Loucy (cell line): ENCODE measurements around the gene SPRYD7.

Experiments used
- H2AFZ ChIP-seq: fragments of 200-600 bp; sonication (generic); 2 replicates; pipeline ENCODE4 v1.6.0; 2016; ENCODE audit warnings: antibody characterized with exemption, mild to moderate bottlenecking, low read length, moderate library complexity
- H3F3A ChIP-seq: fragments of 200-600 bp; 2 replicates; pipeline ENCODE4 v1.6.0; 2016; ENCODE audit warnings: antibody characterized with exemption, low read depth, mild to moderate bottlenecking
- H3K27me3 ChIP-seq: fragments of 200-600 bp; sonication (generic); 2 replicates; pipeline ENCODE4 v1.6.1; 2014; ENCODE audit warnings: low read length, mild to moderate bottlenecking; ENCODE audit not compliant: insufficient read depth, poor library complexity, severe bottlenecking
- H3K36me3 ChIP-seq: fragments of 200-600 bp; sonication (generic); 2 replicates; pipeline ENCODE4 v1.6.1; 2016; ENCODE audit warnings: low read length; ENCODE audit not compliant: insufficient read depth
- H3K4me1 ChIP-seq: fragments of 200-600 bp; sonication (generic); 2 replicates; pipeline ENCODE4 v1.5.1; 2014; ENCODE audit warnings: low read length, mild to moderate bottlenecking; ENCODE audit not compliant: insufficient read depth, poor library complexity, severe bottlenecking
- H3K4me2 ChIP-seq: fragments of 200-600 bp; sonication (generic); 2 replicates; pipeline ENCODE4 v1.6.0; 2014; ENCODE audit warnings: antibody characterized with exemption, low read length, low read depth, mild to moderate bottlenecking; ENCODE audit not compliant: poor library complexity, severe bottlenecking
- H3K4me3 ChIP-seq: fragments of 200-600 bp; sonication (generic); 2 replicates; pipeline ENCODE4 v1.5.1; 2014; ENCODE audit warnings: low read length, mild to moderate bottlenecking, mixed read lengths; ENCODE audit not compliant: poor library complexity, severe bottlenecking
- H3K79me2 ChIP-seq: fragments of 200-600 bp; sonication (generic); 2 replicates; pipeline ENCODE4 v1.6.1; 2014; ENCODE audit warnings: low read length; ENCODE audit not compliant: insufficient read depth
- H3K9ac ChIP-seq: fragments of 200-600 bp; sonication (generic); 2 replicates; pipeline ENCODE4 v1.6.0; 2014; ENCODE audit warnings: mild to moderate bottlenecking, low read depth, low read length, moderate library complexity; ENCODE audit not compliant: poor library complexity, severe bottlenecking
- H3K9me2 ChIP-seq: fragments of 200-600 bp; sonication (generic); replicated peaks from 2 replicates; pipeline ENCODE4 v1.6.1; 2016; ENCODE audit warnings: low read depth, low read length, mixed read lengths
- H3K9me3 ChIP-seq: fragments of 200-600 bp; sonication (generic); 2 replicates; pipeline ENCODE4 v1.6.1; 2014; ENCODE audit warnings: mild to moderate bottlenecking, antibody characterized with exemption, low read length, low read depth; ENCODE audit not compliant: insufficient read depth
- H4K20me1 ChIP-seq: fragments of 200-600 bp; sonication (generic); 2 replicates; pipeline ENCODE4 v1.6.0; 2014; ENCODE audit warnings: antibody characterized with exemption, low read length, mild to moderate bottlenecking; ENCODE audit not compliant: insufficient read depth, poor library complexity, severe bottlenecking
- EZH2phosphoT487 ChIP-seq: fragments of 200-600 bp; IDR thresholded peaks from 2 replicates; pipeline ENCODE4 v1.6.1; 2018; ENCODE audit warnings: antibody characterized with exemption, mild to moderate bottlenecking, moderate library complexity, borderline replicate concordance
- TF ChIP-seq, protein P1 (sequence below): fragments of 200-600 bp; sonication (generic); conservative IDR thresholded peaks from 2 replicates; pipeline ENCODE4 v1.5.1; 2014; ENCODE audit warnings: mild to moderate bottlenecking, antibody characterized with exemption, low read length

Gene SPRYD7

DNA sequence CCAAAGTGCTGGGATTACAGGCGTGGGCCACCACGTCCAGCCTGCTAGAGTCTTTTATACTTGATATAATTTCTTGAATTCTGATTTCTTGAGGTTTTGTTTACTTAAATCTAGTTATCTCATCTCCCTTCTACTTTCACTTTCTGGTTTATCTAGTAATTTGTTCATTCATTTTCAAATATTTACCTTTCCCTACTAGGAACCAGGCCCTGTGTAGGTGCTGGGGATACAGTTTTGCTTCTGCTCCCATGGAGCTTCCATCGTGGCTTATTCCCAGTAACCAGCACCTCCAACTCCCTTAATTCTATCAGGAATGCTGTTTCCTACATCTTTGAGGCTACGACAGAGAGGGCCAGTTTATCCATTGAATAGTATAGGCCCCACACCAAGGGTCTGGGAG, 36.6 kb upstream of the SPRYD7 start:
- Histone ChIP-seq H3K79me2 (no peaks in the 10 kb centered on the region), H3K9ac (no peak overlapping the region), H3K4me1 (no peaks in the 10 kb centered on the region), H3K36me3 (no peaks in the 10 kb centered on the region), H2AFZ (no peak overlapping the region; the same call in 1 of the 2 replicates), H3K9me2 (no peaks in the 10 kb centered on the region), H4K20me1 (no peaks in the 10 kb centered on the region), H3K27me3 (no peaks in the 10 kb centered on the region), H3F3A (no peaks in the 10 kb centered on the region), H3K4me3 (no peak overlapping the region), H3K9me3 (no peaks in the 10 kb centered on the region), H3K4me2 (no peak overlapping the region)
- TF ChIP-seq, protein P1, sequence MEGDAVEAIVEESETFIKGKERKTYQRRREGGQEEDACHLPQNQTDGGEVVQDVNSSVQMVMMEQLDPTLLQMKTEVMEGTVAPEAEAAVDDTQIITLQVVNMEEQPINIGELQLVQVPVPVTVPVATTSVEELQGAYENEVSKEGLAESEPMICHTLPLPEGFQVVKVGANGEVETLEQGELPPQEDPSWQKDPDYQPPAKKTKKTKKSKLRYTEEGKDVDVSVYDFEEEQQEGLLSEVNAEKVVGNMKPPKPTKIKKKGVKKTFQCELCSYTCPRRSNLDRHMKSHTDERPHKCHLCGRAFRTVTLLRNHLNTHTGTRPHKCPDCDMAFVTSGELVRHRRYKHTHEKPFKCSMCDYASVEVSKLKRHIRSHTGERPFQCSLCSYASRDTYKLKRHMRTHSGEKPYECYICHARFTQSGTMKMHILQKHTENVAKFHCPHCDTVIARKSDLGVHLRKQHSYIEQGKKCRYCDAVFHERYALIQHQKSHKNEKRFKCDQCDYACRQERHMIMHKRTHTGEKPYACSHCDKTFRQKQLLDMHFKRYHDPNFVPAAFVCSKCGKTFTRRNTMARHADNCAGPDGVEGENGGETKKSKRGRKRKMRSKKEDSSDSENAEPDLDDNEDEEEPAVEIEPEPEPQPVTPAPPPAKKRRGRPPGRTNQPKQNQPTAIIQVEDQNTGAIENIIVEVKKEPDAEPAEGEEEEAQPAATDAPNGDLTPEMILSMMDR, result no peak
- TF ChIP-seq EZH2phosphoT487, result no peak

DNA sequence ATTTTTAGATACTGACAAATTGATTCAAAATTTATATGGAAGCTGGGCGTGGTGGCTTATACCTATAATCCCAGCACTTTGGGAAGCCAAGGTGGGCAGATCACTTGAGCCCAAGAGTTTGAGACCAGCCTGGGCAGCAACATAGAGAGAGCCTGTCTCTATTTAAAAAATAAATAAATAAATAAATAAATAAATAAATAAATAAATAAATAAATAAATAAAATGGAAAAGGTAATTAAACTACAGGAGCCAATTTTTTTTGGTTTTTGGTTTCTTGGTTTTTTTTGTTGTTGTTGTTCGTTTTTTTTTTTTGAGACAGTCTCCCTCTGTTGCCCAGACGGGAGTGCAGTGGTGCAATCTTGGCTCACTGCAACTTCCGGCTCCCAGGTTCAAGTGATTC, 31.3 kb upstream of the SPRYD7 start:
- H4K20me1 ChIP-seq, result no peaks in the 10 kb centered on the region
- H3K9me2 ChIP-seq, result no peaks in the 10 kb centered on the region
- H3K27me3 ChIP-seq, result no peaks in the 10 kb centered on the region
- no peak overlapping the region for H3K9ac ChIP-seq
- H3F3A ChIP-seq, result no peaks in the 10 kb centered on the region
- no peaks in the 10 kb centered on the region for H3K9me3 ChIP-seq
- H2AFZ ChIP-seq, result no peak overlapping the region
- no peak overlapping the region for H3K4me3 ChIP-seq
- TF ChIP-seq, protein P1, result no peak
- TF ChIP-seq EZH2phosphoT487, result no peak
- no peaks in the 10 kb centered on the region for H3K79me2 ChIP-seq
- no peaks in the 10 kb centered on the region for H3K4me1 ChIP-seq
- H3K36me3 ChIP-seq, result no peaks in the 10 kb centered on the region
- no peak overlapping the region for H3K4me2 ChIP-seq

DNA sequence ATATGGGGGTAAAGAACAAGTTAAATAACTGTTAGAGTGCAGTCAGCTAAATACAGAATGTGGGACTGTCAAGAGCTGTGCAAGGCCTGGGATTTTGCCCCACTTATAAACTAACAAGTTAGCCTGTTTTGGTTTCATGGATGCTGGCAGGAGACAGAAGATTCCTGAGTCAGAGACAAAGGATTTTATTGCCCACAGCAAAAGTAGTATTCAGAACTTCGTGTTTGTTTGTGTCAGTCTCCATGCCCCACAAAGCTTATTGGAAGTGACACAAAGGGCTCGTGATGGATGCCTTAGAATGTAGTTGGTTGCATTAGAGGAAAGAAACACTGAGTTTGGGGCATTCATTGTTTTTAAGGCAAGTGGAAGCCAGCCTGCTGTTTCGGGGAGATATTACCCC, 22.2 kb upstream of the SPRYD7 start:
- Histone ChIP-seq H3K4me1 (no peaks in the 10 kb centered on the region), H3K9me2 (no peaks in the 10 kb centered on the region), H4K20me1 (no peaks in the 10 kb centered on the region), H3K4me3 (no peak overlapping the region), H2AFZ (no peak overlapping the region), H3K9ac (no peak overlapping the region), H3K9me3 (no peaks in the 10 kb centered on the region), H3F3A (no peaks in the 10 kb centered on the region), H3K27me3 (no peaks in the 10 kb centered on the region), H3K79me2 (no peaks in the 10 kb centered on the region), H3K36me3 (no peaks in the 10 kb centered on the region), H3K4me2 (no peak overlapping the region)
- TF ChIP-seq, protein P1, result no peak
- TF ChIP-seq EZH2phosphoT487, result no peak
